Measurements from ENCODE around the gene RAPSN.

- TF ChIP-seq POLR2A (IDR thresholded peaks at IDR 0.05; ENCODE audit: low read length) (no peak), GATA1 (IDR thresholded peaks at IDR 0.05; ENCODE audit: low read depth, low read length) (no peak)
Observed at GRCh38 chr11:47438721-47439120, 10.2 kb downstream of the RAPSN start.
